HG02884 (cell line): ENCODE data around the gene COL18A1.
"Not testable (repeated sequence)": the region's sequence is repeated elsewhere in the genome, so short reads cannot be mapped to it uniquely, and the experiment has no call there.

Experiments used
- ATAC-seq: cut with Tn5 transposase; IDR thresholded peaks from one replicate; pipeline ENCODE4 v1.9.1; 2021; ENCODE audit warnings: mild to moderate bottlenecking, moderate library complexity; ENCODE audit not compliant: unreplicated experiment

COL18A1 gene

DNA sequence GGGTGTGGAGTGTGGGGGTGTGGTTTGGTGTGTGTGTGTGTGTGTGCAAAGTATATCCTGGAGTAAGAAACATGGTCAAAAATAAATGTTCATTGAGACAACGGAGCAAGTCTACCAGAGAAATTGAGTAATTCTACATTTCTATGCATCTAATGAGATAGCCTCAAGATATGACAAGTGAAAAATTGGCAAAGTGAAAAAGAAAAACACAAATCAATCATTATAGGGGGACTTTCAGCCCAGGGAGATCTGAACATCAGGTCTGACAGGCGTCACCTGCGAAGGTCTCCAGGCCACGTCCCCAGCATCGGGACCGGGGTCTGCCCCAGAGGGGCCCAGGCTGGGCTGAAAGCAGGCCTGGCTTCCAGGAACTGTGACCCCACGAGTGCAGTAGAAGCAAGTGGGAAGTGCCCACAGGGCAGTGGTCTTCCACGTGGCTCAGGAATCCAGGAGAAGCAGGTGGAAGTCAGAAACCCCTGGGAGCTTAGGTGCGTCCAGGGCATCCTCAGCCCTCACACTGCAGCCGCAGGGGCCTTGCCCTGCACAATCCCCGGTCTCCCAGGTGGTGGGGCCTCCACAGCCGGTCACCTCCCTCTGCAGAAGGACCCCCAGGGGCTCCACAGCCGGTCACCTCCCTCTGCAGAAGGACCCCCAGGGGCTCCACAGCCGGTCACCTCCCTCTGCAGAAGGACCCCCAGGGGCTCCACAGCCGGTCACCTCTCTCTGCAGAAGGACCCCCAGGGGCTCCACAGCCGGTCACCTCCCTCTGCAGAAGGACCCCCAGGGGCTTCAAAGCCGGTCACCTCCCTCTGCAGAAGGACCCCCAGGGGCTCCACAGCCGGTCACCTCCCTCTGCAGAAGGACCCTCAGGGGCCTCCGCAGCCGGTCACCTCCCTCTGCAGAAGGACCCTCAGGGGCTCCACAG, 96.4 kb downstream of the COL18A1 start:
- ATAC-seq, result not testable (repeated sequence)

DNA sequence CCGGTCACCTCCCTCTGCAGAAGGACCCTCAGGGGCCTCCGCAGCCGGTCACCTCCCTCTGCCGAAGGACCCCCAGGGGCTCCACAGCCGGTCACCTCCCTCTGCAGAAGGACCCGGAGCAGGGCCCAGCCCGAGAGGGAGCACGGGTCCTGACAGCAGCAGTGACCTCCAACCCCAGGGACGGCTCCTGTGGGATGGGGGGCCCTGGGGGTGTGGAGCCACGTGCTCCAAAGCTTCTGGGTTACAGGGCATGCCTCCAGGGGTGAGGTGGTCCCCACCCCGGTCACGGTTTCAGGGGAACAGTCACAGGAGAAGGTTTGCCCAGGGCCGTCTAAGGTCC, 97.0 kb downstream of the COL18A1 start:
- no peak for ATAC-seq

DNA sequence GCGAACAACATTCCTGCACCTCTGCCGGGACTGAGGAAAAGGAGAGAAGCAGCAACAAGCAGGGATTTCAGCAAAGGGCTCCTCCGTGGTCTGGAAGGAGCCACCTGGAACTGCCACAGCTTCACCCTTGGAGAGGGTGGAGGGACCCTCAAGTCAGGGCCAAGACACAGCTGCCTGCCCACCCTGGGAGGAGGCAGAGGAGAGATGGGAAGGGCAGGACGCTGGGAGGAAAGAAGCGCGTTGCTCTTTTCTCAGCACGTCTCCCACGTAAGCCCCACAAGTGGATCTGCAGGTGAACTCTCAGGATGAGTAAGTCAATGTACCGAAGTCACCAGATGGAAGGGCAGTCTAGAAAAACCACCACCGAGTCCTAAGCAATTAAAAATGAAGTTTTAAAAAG, 97.6 kb downstream of the COL18A1 start:
- no peak for ATAC-seq

DNA sequence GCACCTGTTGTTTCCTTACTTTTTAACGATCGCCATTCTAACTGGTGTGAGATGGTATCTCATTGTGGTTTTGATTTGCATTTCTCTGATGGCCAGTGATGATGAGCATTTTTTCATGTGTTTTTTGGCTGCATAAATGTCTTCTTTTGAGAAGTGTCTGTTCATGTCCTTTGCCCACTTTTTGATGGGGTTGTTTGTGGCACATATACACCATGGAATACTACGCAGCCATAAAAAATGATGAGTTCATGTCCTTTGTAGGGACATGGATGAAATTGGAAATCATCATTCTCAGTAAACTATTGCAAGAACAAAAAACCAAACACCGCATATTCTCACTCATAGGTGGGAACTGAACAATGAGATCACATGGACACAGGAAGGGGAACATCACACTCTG, 98.3 kb downstream of the COL18A1 start:
- not testable (repeated sequence) for ATAC-seq

DNA sequence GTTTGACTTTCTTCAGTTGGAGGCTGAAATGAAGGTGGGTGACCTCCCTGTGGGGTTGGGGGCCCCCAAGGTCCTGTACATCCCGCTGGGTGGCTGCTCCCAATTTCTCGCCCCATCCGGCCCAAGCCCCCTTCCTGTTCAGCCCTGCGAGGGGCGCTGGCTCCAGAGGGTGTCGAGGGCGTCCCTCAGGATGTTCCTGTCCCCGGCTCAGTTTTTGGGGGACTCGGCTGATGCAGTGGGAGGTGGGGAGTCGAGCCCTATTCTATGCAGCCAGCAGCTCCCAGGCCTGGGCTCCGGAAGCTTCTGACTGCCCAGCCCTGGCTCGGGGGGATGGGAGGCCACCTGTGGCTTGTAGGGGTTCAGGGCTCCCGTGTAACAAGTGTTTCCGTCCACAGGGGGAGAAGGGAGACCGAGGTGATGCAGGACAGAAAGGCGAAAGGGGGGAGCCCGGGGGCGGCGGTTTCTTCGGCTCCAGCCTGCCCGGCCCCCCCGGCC, 99.1 kb downstream of the COL18A1 start:
- ATAC-seq, result no peak

DNA sequence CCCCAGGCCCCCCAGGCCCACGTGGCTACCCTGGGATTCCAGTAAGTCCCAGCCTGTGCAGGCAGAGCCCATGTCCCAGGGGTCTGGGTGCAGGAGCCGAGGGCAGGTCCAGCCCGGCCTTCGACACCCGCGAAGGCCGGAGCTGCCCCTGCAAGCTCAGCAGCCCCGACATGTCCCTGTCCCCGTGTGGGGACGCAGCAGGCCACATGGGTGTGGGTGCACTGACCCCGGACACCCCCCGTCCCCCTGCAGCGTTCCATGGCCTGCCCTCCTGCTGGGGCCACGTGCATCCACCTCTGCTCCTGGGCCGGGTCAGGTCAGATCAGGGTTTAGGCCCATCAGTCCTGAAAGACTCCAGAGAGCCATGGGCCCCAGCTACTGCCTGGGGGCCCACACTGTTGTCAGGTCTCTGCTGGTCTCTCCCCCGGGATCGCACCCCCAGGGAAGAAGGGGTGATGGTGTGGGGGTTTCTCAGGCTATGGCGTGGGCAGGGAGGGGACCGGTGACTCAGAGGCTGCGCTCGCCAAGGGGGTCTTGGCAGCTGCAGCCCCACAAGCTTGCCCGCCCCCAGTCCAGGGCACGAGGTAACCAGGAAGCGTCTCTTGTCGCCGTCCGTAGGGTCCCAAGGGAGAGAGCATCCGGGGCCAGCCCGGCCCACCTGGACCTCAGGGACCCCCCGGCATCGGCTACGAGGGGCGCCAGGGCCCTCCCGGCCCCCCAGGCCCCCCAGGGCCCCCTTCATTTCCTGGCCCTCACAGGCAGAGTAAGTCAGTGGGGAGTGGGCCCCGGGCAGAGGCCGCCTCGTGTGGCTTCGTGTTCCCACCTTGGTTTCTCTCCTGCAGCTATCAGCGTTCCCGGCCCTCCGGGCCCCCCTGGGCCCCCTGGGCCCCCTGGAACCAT, 99.8 kb downstream of the COL18A1 start:
- ATAC-seq, result no peak

DNA sequence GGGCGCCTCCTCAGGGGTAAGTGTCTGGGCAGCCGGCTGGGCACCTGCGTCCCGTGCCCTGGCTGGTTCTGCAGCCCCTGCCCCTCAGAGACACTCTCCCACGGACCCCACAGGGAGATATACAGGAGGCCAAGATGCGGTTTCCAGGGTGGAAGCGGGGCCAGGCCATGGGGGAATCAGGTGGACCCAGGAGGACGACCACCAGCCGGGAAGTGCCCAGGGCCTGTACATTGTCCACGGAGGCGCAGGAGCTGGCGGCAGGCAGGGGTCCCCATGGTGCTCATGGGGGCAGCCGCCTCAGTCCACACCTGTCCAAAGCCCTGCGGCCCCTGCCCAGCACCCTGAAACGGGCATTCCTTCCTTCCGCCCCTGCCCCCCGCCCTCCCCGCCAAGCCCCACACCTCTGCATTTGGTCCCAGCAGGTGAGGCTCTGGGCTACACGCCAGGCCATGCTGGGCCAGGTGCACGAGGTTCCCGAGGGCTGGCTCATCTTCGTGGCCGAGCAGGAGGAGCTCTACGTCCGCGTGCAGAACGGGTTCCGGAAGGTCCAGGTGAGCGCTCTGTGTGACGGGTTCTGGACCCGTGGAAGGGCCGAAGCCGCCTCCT, 100.6 kb downstream of the COL18A1 start:
- ATAC-seq, result no peak

DNA sequence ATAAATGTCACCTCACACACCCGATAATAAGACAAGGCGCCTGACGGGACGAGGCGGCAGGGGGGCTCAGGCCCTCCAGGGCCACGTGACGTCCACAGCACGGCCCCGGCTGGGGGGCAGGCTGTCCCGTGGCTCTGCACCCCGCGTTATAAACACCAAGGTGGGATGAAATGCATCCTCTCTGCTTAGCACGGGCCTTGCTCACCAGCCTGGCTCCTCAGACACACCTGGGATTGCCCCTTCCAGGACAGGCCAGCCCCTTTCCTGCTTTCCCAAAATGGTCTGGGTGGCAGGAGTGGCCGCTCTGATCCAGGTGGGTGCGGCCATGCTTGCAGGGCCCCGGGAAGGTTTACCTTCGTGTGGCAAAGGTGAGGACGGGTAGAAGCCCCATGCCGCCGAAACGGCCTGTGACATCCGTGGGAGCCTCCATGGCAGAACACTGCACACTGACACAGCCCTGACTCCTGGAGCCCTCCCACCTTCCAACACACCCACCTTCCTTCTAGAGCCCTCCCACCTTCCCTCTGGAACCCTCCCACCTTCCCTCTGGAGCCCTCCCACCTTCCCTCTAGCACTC, 101.4 kb downstream of the COL18A1 start:
- no peak for ATAC-seq

DNA sequence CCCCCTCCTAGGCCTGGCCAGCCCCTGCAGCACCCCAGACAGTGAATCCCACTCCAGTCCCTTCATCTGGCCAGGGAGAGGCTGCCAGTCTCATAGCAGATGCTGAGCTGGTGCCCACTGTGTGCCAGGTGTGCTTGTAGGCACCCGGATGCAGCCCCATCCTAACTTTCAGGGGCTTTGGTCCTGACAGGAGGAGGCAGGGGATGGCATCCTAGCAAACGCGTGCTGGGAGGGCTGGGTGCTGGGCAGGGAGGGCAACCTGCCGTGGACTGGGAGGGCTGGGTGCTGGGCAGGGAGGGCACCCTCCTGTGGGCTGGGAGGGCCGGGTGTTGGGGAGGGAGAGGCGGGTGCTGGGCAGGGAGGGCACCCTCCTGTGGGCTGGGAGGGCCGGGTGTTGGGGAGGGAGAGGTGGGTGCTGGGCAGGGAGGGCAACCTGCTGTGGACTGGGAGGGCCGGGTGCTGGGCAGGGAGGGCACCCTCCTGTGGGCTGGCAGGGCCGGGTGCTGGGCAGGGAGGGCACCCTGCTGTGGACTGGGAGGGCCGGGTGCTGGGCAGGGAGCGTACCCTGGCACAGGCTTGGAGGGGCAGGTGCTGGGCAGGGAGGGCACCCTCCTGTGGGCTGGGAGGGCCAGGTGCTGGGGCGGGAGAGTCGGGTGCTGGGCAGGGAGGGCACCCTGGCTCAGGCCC, 102.0 kb downstream of the COL18A1 start:
- ATAC-seq, result no peak

DNA sequence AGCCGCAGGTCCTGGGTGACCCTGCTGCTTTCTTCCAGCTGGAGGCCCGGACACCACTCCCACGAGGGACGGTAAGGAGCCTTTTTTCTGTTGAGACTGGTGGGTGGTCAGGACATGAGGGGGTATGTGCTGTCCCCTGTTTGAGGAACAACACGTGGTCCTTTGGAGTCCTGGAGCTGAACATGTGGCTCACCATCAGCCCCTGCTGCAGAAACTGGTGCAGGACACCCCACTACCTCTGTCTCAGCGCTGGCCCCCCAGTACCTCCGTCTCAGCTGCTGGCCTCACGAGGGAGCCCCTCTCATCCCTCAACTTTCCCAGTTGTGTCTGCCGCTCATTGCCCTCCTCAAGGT, 102.5 kb downstream of the COL18A1 start:
- ATAC-seq, result no peak

DNA sequence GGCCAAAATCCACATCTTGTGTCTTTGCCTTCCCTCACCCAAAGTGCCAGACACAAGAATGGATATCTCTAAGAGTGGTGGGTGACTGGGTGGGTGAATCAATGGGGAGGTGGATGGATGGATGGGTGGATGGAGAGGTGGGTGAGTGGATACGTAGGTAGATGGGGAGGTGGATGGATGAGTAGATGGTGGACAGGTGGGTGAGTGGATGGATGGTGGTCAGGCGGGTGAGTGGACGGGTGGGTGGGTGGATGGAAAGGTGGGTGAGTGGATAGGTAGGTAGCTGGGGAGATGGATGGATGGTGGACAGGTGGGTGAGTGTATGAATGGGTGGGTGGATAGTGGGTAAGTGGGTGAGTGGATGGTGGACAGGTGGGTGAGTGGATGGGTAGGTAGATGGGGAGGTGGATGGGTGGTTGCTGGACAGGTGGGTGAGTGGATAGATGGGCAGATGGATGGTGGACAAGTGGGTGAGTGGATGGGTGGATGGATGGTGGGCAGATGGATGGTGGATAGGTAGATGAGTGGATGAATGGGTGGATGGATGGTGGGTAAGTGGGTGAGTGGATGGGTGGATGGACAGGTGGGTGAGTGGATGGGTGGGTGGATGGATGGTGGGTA, 103.0 kb downstream of the COL18A1 start:
- ATAC-seq, result no peak

DNA sequence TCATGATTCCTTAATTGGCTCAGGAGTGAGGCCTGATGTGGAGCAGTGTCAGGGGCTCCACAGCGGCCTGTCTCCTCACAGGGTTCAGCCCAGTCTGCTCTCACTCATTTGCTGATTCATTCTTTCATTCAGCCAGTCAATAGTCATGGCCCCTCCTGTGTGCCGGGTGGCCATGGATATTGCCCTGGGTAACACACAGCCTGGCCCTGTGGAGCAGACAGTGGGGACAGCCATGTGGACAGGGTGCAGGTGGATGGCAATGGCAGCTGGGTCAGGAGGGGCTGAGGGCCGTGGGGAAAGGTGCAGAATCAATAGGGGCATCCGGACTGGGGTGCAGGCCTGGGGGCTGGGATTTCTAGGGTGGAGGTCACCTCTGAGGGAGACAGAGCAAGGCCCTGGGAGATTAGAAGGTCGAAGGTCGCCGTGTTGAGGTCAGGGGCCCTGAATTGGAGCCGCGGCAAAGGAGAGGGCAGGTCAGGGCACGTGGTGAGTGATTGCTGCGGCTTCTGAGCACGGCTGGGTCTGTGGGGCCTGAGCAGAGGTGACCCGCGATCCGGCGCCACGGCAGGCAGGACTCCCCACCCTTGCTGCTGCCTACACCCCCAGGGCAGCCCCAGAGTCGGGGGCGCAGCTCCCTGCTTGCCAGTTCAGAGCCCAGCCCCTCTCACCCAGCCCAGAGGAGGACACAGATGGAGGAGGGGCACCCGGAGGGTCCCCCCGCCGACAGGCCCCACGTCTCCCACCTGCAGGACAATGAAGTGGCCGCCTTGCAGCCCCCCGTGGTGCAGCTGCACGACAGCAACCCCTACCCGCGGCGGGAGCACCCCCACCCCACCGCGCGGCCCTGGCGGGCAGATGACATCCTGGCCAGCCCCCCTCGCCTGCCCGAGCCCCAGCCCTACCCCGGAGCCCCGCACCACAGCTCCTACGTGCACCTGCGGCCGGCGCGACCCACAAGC, 103.9 kb downstream of the COL18A1 start:
- no peak for ATAC-seq

DNA sequence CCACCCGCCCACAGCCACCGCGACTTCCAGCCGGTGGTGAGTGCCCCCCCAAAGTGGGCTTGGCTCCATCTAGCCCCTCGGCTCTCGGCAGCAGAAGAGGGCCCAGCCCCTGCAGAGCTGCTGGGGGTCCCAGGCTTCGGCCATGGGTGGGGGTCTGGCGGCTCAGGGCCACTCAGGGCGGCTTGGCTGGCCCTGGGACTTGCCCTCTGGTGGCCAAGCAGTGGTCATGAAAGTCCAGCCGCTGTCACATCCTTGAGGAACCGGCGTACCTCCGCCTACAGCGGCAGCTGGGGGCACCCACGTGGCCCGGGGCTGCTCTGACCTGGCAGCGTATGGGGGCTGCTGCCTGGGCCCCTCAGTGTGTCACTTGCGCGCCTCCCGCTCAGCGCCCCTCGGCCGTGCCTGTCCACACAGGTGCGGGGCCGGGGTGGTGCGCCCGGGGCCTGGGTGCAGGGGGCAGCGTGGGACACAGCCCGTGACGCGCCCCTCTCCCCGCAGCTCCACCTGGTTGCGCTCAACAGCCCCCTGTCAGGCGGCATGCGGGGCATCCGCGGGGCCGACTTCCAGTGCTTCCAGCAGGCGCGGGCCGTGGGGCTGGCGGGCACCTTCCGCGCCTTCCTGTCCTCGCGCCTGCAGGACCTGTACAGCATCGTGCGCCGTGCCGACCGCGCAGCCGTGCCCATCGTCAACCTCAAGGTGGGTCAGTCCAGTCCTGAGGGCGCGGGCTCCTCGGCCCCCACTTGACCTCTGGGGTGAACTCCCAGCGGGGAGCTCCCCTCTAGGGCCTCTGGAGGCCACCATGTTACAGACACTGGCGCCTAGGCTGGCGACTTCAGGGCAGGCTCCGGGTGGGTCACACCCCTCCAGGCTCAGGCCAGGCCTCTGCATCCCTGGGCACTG, 104.9 kb downstream of the COL18A1 start:
- no peak for ATAC-seq

DNA sequence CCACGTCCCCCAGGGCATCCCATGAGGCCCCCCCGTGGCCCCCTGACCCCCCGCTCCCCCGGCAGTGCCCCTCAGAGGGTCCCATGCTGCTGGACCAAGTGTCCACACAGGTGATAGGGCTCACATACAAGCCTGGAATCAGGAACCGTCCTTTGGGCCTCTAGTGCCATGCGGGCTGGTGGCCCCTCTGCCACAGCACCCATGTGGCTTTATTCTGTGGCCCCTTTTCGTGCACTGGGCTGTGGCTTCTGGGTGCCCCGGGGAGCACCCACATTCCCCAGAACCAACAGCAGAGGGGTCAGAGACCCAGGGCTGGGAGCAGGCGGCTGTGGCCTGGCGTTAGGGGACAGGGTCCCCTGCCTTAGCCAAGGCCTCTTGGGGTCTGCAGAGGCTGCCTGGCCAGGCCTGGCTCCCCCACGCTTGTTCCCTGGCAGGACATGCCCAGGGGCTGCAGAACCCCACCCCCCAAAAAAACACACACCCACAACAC, 105.5 kb downstream of the COL18A1 start:
- no peak for ATAC-seq

DNA sequence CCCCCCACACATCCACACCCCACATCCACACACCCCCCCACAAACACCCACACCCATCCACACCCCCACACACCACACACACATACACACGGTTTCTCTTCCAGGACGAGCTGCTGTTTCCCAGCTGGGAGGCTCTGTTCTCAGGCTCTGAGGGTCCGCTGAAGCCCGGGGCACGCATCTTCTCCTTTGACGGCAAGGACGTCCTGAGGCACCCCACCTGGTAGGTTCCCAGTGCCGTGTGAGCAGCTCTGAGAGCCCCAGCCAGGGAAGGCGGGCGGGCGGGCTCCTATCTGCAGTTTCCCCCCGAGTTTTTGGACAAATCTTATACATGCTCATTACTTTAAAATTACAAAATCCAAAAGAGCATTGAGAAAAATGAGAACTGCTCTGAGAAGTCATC, 106.0 kb downstream of the COL18A1 start:
- no peak for ATAC-seq

DNA sequence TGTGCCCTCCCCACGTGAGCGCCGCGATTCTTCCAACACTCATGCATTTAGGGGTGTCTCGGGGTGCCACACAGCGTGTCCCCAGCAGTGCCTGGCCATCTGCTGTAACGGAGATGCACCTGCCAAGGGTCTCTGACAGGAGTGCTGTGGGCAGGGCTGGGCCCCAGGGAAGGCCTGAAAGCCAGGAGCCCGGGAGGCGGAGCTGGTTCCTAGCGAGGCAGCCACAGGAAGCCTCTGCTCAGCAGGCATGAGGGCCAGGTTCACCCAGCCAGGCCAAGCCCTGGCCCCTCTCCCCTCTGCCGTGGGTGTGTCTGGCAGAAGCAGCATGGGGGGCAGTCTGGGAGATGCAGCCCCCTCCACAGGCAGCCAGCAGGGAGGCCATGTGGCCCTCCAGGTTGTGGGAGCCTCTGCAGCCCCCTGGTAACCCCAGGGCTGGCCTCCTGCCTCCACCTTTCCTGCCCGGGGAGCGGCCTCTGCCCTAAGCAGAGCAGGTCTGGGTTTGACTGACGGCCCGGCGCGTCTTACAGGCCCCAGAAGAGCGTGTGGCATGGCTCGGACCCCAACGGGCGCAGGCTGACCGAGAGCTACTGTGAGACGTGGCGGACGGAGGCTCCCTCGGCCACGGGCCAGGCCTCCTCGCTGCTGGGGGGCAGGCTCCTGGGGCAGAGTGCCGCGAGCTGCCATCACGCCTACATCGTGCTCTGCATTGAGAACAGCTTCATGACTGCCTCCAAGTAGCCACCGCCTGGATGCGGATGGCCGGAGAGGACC, 106.9 kb downstream of the COL18A1 start:
- ATAC-seq, result no peak

DNA sequence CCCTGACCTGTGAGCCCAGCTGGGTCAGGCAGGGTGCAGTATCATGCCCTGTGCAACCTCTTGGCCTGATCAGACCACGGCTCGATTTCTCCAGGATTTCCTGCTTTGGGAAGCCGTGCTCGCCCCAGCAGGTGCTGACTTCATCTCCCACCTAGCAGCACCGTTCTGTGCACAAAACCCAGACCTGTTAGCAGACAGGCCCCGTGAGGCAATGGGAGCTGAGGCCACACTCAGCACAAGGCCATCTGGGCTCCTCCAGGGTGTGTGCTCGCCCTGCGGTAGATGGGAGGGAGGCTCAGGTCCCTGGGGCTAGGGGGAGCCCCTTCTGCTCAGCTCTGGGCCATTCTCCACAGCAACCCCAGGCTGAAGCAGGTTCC, 107.6 kb downstream of the COL18A1 start:
- no peak for ATAC-seq
